SK-N-MC (cell line): ENCODE measurements around the gene PARP12.

Experiments
- EZH2 ChIP-seq: fragments of 200-600 bp; sonication (generic); IDR thresholded peaks from one replicate; pipeline ENCODE4 v1.6.1; 2017; ENCODE audit warnings: antibody characterized with exemption
- POLR2AphosphoS5 ChIP-seq: IDR thresholded peaks from 2 replicates; pipeline ENCODE4 v1.6.1; 2012; ENCODE audit warnings: mild to moderate bottlenecking, low read depth, low read length, borderline replicate concordance

- TF ChIP-seq POLR2AphosphoS5 (no peak), EZH2 (no peak)
Observed at GRCh38 chr7:140082770-140083169, 20.0 kb upstream of the PARP12 start.
